Loucy (cell line): ENCODE results near the gene GRAMD4.

Experiments
- CTCF ChIP-seq: fragments of 200-600 bp; sonication (generic); conservative IDR thresholded peaks from 2 replicates; pipeline ENCODE4 v1.5.1; 2014; ENCODE audit warnings: mild to moderate bottlenecking, antibody characterized with exemption, low read length
- EZH2phosphoT487 ChIP-seq: fragments of 200-600 bp; IDR thresholded peaks from 2 replicates; pipeline ENCODE4 v1.6.1; 2018; ENCODE audit warnings: antibody characterized with exemption, mild to moderate bottlenecking, moderate library complexity, borderline replicate concordance

GRCh38 chr22:46726986-46727317 is 106.8 kb downstream of the GRAMD4 start:
- no peak for TF ChIP-seq CTCF
- no peak for TF ChIP-seq EZH2phosphoT487
